ENCODE results near the gene C19orf67. TPM values are rescaled to one million over a fixed set of nuclear protein-coding genes. Genes with fewer than 3 reads are reported as not detected.

The C19orf67 gene
- total RNA-seq, 1 experiment from 2014 or later: 0.28 TPM

DNA sequence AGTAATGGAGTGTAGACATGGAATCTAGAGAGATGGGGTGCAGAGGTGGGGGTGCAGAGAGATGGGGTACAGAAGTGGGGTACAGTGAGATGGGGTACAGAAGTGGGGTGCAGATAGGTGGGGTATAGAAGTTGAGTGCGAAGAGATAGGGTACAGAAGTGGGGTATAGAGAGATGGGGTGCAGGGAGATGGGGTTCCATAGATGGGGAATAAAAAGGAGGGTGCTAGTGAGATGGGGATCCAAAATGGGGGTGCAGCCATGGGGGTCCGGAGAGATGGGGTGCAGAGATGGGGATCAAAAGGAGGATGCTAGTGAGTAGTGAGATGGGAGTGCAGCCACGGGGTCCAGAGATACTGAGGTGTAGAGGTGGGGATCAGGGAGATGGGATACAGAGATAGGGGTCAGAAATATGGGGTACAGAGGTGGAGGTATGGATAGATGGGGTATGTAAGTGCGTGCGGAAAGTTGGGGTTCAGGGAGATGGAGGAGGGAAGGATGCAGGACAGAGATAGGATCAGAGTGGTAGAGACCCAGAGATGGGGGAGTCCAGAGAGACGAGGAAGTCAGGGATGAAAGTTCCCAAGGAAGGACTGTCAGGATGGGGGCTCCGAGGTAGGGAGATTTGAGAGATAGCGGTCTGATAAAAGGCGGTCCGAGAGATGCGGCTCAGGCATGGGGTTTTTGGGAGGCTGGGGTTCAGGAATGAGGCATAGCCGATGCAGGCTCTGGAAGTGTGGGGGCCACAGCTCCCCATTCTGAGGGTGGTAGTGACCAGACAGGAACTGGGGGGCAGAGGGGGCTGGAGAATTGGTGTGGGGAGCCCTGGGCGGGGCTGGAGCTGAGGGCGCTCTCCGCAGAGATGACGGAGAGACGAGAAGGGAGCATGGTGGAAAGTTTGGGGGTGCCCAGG, 27.1 kb downstream of the C19orf67 start:
- TF ChIP-seq POLR2AphosphoS5 (IDR thresholded peaks at IDR 0.05; ENCODE audit: low read depth, low read length) (no peak), CTCF (IDR thresholded peaks at IDR 0.05) (no peak), TCF7L2 (IDR thresholded peaks at IDR 0.05; ENCODE audit: low read depth, low read length) (no peak)
- H3K4me3 ChIP-seq (ENCODE audit: low read depth in 2 of 2, low read length in 2 of 2): peak overlapping the region; percentile 32 to 47
- H3K9me3 ChIP-seq (ENCODE audit: control insufficient read depth, insufficient read depth, low read depth, low read length): no peaks in the 10 kb centered on the region
- H3K36me3 ChIP-seq (ENCODE audit: control insufficient read depth, insufficient read depth, low read length): no peaks in the 10 kb centered on the region
- intact Hi-C loops (cut with micrococcal nuclease; ENCODE audit: unreplicated experiment): no loop called here
- H3K27ac ChIP-seq (ENCODE audit: low read length): no peak overlapping the region
- no peaks in the 10 kb centered on the region for H3K27me3 ChIP-seq (ENCODE audit: control insufficient read depth, insufficient read depth, low read length)
- ATAC-seq (no peak), DNase-seq (ENCODE audit: low read depth, low spot score) (no peak)
- no TSS peak for BruUV-seq (replicated peaks)
- ChIA-PET CTCF (interaction anchor here (0.6 kb wide), 1 partner anchor 71 kb away, joined by 7 read pairs; no protein-coding TSS in a partner anchor), POLR2A (no interaction called here)
- in situ Hi-C loops (cut with HindIII; ENCODE audit: low pct_unique_long_range_greater_than_20kb, low sequenced_read_pairs): no loop called here
- H3K4me1 ChIP-seq (ENCODE audit: control insufficient read depth, insufficient read depth, low read length): peaks cover 5% of the 10 kb centered on the region; the same call in 1 of the 2 replicates

- Histone ChIP-seq H3K27ac (ENCODE audit: low read length) (no peak overlapping the region), H3K27me3 (ENCODE audit: control insufficient read depth, insufficient read depth, low read length) (no peaks in the 10 kb centered on the region), H3K9me3 (ENCODE audit: control insufficient read depth, insufficient read depth, low read depth, low read length) (no peaks in the 10 kb centered on the region), H3K4me1 (ENCODE audit: control insufficient read depth, insufficient read depth, low read length) (peaks cover 5% of the 10 kb centered on the region; the same call in 1 of the 2 replicates), H3K4me3 (ENCODE audit: low read depth in 2 of 2, low read length in 2 of 2) (peak overlapping the region in 1 of 2 experiments; percentile 24; a peak in 2 of 4 replicates), H3K36me3 (ENCODE audit: control insufficient read depth, insufficient read depth, low read length) (no peaks in the 10 kb centered on the region)
- POLR2A ChIA-PET: no interaction called here
- no TSS peak for BruUV-seq (replicated peaks)
- in situ Hi-C loops (cut with HindIII; ENCODE audit: low pct_unique_long_range_greater_than_20kb, low sequenced_read_pairs) (no loop called here), intact Hi-C loops (cut with micrococcal nuclease; ENCODE audit: unreplicated experiment) (no loop called here)
- ATAC-seq (no peak), DNase-seq (ENCODE audit: low read depth, low spot score) (no peak)
- CTCF ChIA-PET: interaction anchor here (0.6 to 0.7 kb wide), 2 partner anchors 155 to 232 kb away, joined by 4 read pairs; no protein-coding TSS in a partner anchor
- TF ChIP-seq REST (IDR thresholded peaks at IDR 0.05; ENCODE audit: insufficient read depth in 1 of 2, low read depth in 2 of 2, low read length in 1 of 2): no peak
- no peak for TF ChIP-seq POLR2AphosphoS5 (IDR thresholded peaks at IDR 0.05; ENCODE audit: low read depth, low read length)
- TF ChIP-seq TCF7L2 (IDR thresholded peaks at IDR 0.05; ENCODE audit: low read depth, low read length): no peak
- no peak for TF ChIP-seq CTCF (IDR thresholded peaks at IDR 0.05)
- TF ChIP-seq SIN3A (IDR thresholded peaks at IDR 0.05; ENCODE audit: borderline replicate concordance, insufficient read depth, low read depth, low read length): no peak
Observed at GRCh38 chr19:14056741-14057356, 28.7 kb downstream of the C19orf67 start.

Data from Panc1 (cell line).